Sigmoid colon (tissue), 7 donors: ENCODE results near the gene IGF2. TPM values are rescaled to one million over a fixed set of nuclear protein-coding genes. Genes with fewer than 3 reads are reported as not detected.
"Not testable (repeated sequence)": the region's sequence is repeated elsewhere in the genome, so short reads cannot be mapped to it uniquely, and the experiment has no call there.

Experiments
- DNase-seq: peaks from one replicate; pipeline ENCODE4 v3.0.0-alpha.2; 2019
- H3K27ac ChIP-seq, 4 donors: fragments of 200-600 bp; sonication (generic); one replicate each; pipeline ENCODE4 v1.5.1; 2016 to 2019; ENCODE audit warnings: mild to moderate bottlenecking in 1 of 4
- H3K27me3 ChIP-seq, 3 donors: fragments of 200-600 bp; sonication (generic); one replicate each; pipeline ENCODE4 v1.5.1; 2019; ENCODE audit warnings: mild to moderate bottlenecking in 1 of 3
- H3K36me3 ChIP-seq, 4 donors: fragments of 200-600 bp; sonication (generic); one replicate each; pipeline ENCODE4 v1.5.1; 2016 to 2019
- H3K4me1 ChIP-seq, 4 donors: fragments of 200-600 bp; sonication (generic); one replicate each; pipeline ENCODE4 v1.5.1; 2017 to 2019
- H3K4me3 ChIP-seq, 4 donors: fragments of 200-600 bp; sonication (generic); one replicate each; pipeline ENCODE4 v1.5.1; 2017 to 2019; ENCODE audit warnings: mild to moderate bottlenecking in 2 of 4, moderate library complexity in 1 of 4
- H3K9me3 ChIP-seq, 4 donors: fragments of 200-600 bp in 3 of 4; sonication (generic) in 3 of 4; one replicate each; pipeline versions ENCODE4 v1.5.1 to v1.6.1; 2013 to 2019
- EP300 ChIP-seq, 4 donors: sonication (generic); formaldehyde crosslinking; IDR thresholded peaks; one replicate each; pipeline ENCODE4 v1.6.1; 2017; ENCODE audit warnings: antibody characterized with exemption in 4 of 4
- POLR2A ChIP-seq, 2 donors: fragments of 450-650 bp; IDR thresholded peaks; one replicate each; pipeline ENCODE4 v1.6.1; 2016; ENCODE audit warnings: antibody characterized with exemption in 2 of 2, mild to moderate bottlenecking in 2 of 2, moderate library complexity in 2 of 2
- POLR2AphosphoS5 ChIP-seq, 4 donors: sonication (generic); formaldehyde crosslinking; IDR thresholded peaks; one replicate each; pipeline ENCODE4 v1.6.1; 2017; ENCODE audit warnings: antibody characterized with exemption in 4 of 4
- WGBS, 2 donors: extraction: QIAGEN DNeasy Blood & Tissue Kit; methylation state at CpG; one replicate each; pipeline ENCODE4 v1.1.7; 2013; 5-methylcytosine and 5-hydroxymethylcytosine counted together
- intact Hi-C: fragments of 100-400 bp; cut with DNase I; formaldehyde crosslinking; loops from one replicate; pipeline ENCODE4 v1.15.1; 2023
- polyA plus RNA-seq, 3 donors: library from polyadenylated mRNA; stranded (reverse); fragments of 200-250 nt; gene quantifications; one replicate each; pipeline ENCODE4 v1.2.3, GENCODE V29; 2013
- total RNA-seq, 4 donors: library from RNA; depleted of rRNA; stranded (reverse); fragments of >200 nt; gene quantifications; one replicate each; pipeline ENCODE4 v1.1.0, GENCODE V29; 2016
- TF ChIP-seq, protein P1 (sequence below), 4 experiments: fragments of 450-650 bp in 3 of 4; fragments of 200-600 bp in 1 of 4; IDR thresholded peaks; one replicate each; pipeline ENCODE4 v1.5.1; 2016 to 2019; ENCODE audit warnings: antibody characterized with exemption in 4 of 4, mild to moderate bottlenecking in 3 of 4, moderate library complexity in 2 of 4
- donor health status: healthy with polysubstance abuse.
- donor health status: Bipolar disorder and iron deficiency.
- donor health status: healthy.

Gene IGF2
- total and polyA plus RNA-seq, 7 donors, result 1.6 to 63.1 (median 13.9) TPM

DNA sequence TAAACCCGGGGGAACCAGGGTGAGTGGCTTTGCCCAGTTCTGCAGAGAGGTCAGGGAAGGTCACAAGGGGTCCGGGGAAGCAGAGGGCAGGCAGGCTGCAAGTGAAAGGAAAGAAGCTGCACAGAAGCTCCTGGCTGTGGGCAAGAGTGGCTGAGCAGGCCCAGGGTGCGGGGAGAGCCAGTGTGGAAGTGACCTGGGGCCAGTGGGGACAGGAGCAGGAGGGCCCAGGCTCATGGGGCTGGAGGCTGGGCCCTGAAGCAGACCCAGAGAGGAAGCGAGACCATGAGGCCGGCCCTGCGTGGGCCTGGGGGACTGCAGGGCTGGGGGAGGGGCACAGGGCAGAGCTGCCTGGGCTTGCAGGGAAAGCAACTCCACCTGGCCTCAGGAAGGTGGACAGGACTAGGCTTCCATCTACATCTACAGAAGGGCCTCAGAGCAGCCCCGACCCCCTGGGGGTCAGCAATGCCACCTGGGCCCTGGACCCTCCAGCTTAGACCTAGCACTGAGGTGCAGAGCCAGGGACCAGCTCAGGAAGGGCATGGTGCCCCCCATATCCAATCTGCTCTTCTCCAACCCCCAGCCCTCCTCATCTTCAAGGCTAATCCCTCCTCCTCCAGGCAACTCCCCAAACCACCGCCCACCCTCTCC lies 11.6 kb downstream of the IGF2 start:
- Histone ChIP-seq H3K27ac (no peak overlapping the region), H3K9me3 (no peaks in the 10 kb centered on the region), H3K4me1 (no peaks in the 10 kb centered on the region), H3K4me3 (no peak overlapping the region), H3K36me3 (no peaks in the 10 kb centered on the region), H3K27me3 (peaks cover 0 to 40% (median under 1%) of the 10 kb centered on the region in 3 donors)
- 61 to 76% methylated on average over 8 of the region's 8 CpGs for WGBS, 2 donors
- TF ChIP-seq EP300 (IDR thresholded peaks at IDR 0.05) (no peak), POLR2A (IDR thresholded peaks at IDR 0.05) (no peak), POLR2AphosphoS5 (IDR thresholded peaks at IDR 0.05) (no peak)
- TF ChIP-seq, protein P1, sequence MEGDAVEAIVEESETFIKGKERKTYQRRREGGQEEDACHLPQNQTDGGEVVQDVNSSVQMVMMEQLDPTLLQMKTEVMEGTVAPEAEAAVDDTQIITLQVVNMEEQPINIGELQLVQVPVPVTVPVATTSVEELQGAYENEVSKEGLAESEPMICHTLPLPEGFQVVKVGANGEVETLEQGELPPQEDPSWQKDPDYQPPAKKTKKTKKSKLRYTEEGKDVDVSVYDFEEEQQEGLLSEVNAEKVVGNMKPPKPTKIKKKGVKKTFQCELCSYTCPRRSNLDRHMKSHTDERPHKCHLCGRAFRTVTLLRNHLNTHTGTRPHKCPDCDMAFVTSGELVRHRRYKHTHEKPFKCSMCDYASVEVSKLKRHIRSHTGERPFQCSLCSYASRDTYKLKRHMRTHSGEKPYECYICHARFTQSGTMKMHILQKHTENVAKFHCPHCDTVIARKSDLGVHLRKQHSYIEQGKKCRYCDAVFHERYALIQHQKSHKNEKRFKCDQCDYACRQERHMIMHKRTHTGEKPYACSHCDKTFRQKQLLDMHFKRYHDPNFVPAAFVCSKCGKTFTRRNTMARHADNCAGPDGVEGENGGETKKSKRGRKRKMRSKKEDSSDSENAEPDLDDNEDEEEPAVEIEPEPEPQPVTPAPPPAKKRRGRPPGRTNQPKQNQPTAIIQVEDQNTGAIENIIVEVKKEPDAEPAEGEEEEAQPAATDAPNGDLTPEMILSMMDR (IDR thresholded peaks at IDR 0.05), result no peak
- DNase-seq, result no peak
- intact Hi-C loops, result no loop called here

DNA sequence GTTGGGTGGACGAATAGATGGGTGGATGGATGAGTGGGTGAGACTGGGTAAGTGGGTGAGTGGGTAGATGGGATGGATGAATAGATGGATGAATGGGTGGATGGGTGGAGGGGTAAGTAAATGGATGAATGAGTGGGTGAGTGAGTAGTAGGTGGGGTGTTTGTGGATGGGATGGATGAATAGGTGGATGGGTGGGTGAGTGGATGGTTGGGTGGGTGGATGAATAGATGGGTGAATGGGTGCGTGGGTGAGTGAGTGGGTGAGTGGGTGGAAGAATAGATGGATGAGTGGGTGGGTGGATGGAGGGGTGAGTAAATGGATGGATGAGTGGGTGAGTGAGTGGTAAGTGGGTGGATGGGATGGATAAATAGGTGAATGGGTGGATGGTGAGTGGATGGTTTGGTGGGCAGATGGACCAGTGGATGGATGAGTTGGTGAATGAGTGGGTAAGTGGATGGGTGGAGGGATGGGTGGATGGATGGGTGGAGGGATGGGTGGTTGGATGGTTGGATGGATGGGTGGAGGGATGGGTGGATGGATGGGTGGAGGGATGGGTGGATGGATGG lies 12.6 kb downstream of the IGF2 start:
- H3K9me3 ChIP-seq, result no peaks in the 10 kb centered on the region
- H3K36me3 ChIP-seq, result no peaks in the 10 kb centered on the region
- intact Hi-C loops, result no loop called here
- H3K27me3 ChIP-seq, result peaks cover 0 to 42% (median 10%) of the 10 kb centered on the region in 3 donors
- no peaks in the 10 kb centered on the region for H3K4me1 ChIP-seq
- TF ChIP-seq, protein P1 (IDR thresholded peaks at IDR 0.05), result no peak
- TF ChIP-seq EP300 (IDR thresholded peaks at IDR 0.05), result no peak
- DNase-seq, result no peak
- H3K27ac ChIP-seq, result no peak overlapping the region
- no peak overlapping the region for H3K4me3 ChIP-seq
- 85 to 87% methylated on average over 2 of the region's 2 CpGs for WGBS, 2 donors

DNA sequence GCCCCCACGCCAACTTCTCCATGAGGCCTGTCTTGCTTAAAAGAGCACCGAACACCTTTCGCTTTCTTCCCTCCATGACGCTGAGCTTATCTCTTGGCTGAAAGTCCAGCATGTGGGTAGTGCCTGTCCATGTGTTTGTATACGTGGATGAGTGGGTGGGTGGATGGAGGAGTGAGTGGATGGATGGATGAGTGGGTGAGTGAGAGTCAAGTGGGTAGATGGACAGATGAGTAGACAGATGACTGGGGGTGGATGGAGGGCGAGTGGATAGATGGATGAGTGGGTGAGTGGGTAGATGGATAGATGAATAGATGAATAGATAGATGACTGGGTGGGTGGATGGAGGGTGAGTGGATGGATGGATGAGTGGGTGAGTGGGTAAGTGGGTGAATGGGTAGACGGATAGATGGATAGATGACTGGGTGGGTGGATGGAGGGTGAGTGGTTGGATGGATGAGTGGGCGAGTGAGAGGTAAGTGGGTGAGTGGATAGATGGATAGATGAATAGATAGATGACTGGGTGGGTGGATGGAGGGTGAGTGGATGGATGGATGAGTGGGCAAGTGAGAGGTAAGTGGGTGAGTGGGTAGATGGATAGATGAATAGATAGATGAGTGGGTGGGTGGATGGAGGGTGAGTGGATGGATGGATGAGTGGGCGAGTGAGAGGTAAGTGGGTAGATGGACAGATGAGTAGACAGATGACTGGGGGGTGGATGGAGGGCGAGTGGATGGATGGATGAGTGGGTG lies 14.3 kb downstream of the IGF2 start:
- H3K27me3 ChIP-seq, result peaks cover 0 to 59% (median 19%) of the 10 kb centered on the region in 3 donors
- intact Hi-C loops, result not testable (repeated sequence)

DNA sequence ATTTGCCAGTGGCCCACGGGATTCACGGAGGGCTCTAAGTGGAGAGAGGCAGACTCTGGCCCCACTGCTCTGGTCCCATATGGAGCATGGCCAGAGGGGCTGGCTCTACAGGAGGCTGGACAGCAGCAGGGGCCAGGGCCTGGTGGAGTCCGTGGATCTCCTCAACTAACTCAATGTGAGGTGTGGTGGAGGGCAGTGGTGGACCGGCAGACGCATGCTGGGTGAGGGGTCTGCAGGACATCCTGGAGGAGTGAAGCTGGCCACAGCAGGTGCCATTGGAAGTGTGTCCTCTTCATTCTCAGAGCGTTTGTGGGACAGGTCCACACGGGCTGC lies 15.6 kb downstream of the IGF2 start:
- no peaks in the 10 kb centered on the region for H3K36me3 ChIP-seq
- WGBS, 2 donors, result 83 to 91% methylated on average over 7 of the region's 7 CpGs
- intact Hi-C loops, result no loop called here
- no peaks in the 10 kb centered on the region for H3K9me3 ChIP-seq
- peaks cover 0 to 52% (median 19%) of the 10 kb centered on the region in 3 donors for H3K27me3 ChIP-seq
- no peak overlapping the region for H3K27ac ChIP-seq
- H3K4me3 ChIP-seq, result no peak overlapping the region
- H3K4me1 ChIP-seq, result no peaks in the 10 kb centered on the region
- TF ChIP-seq, protein P1 (IDR thresholded peaks at IDR 0.05), result no peak
- no peak for TF ChIP-seq EP300 (IDR thresholded peaks at IDR 0.05)
- no peak for TF ChIP-seq POLR2A (IDR thresholded peaks at IDR 0.05)
- no peak for TF ChIP-seq POLR2AphosphoS5 (IDR thresholded peaks at IDR 0.05)
- no peak for DNase-seq

More for the DNA sequence above, 14.3 kb downstream of the IGF2 start:
- WGBS, 2 donors, result 91 to 95% methylated on average over 8 of the region's 10 CpGs
- H3K4me1 ChIP-seq, H3K4me3 ChIP-seq, H3K36me3 ChIP-seq, DNase-seq, H3K9me3 ChIP-seq, H3K27ac ChIP-seq: not testable (repeated sequence)

DNA sequence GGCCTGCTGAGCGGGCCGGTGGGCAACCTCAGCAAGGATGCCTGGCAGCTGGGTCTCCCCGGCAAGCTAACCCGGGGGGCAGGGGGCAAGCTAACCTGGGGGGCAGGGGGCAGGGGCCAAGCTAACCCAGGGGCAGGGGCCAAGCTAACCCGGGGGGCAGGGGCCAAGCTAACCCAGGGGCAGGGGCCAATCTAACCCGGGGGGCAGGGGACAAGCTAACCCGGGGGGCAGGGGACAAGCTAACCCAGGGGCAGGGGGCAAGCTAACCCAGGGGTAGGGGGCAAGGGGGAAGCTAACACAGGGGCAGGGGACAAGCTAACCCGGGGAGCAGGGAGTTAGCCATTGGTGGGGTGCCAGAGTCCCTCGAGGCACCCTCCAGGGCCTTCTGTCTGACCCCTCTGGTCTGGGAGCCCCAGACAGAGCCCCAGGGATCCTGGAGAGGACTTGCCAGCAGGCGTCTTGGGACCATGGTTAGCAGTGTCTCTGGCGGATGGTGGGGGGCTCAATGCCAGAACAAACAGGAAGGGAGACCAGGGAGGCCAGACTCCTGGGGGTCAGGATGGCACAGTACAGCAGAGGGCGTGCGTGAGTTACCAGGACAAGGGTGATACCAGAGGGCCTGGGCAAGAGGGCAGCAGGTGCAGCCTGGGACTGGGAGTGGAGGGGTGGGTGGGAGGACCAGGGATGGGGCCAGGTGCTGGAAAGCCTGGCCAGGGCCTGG lies 16.1 kb downstream of the IGF2 start:
- Histone ChIP-seq H3K36me3 (no peaks in the 10 kb centered on the region), H3K4me1 (no peaks in the 10 kb centered on the region), H3K4me3 (no peak overlapping the region), H3K27ac (no peak overlapping the region), H3K9me3 (no peaks in the 10 kb centered on the region), H3K27me3 (peaks cover 0 to 47% (median 19%) of the 10 kb centered on the region in 3 donors)
- WGBS, 2 donors, result 56 to 84% methylated on average over 13 of the region's 13 CpGs
- intact Hi-C loops, result no loop called here
- TF ChIP-seq POLR2AphosphoS5 (IDR thresholded peaks at IDR 0.05) (no peak), EP300 (IDR thresholded peaks at IDR 0.05) (no peak), POLR2A (IDR thresholded peaks at IDR 0.05) (no peak)
- TF ChIP-seq, protein P1 (IDR thresholded peaks at IDR 0.05), result no peak
- no peak for DNase-seq
